CD8-positive, alpha-beta memory T cell (primary cell): ENCODE data around the gene SEPSECS. TPM values are rescaled to one million over a fixed set of nuclear protein-coding genes. Genes with fewer than 3 reads are reported as not detected.

Experiments
- CTCF ChIA-PET: fragments of 350-600 bp; sonication (Branson Sonifier 250); formaldehyde crosslinking; loops from one replicate; lab custom pipeline; 2021; ENCODE audit warnings: antibody characterized with exemption; lab: Charles Lee
- POLR2A ChIA-PET: fragments of 350-600 bp; sonication (Branson Sonifier 250); formaldehyde crosslinking; loops from one replicate; lab custom pipeline; 2021; ENCODE audit warnings: antibody characterized with exemption; lab: Charles Lee
- DNase-seq, 5 donors: peaks; one replicate each; pipeline versions ENCODE4 v3.0.0 to v3.0.0-alpha.2; 2020 to 2022; ENCODE audit warnings: mixed read lengths in 1 of 5
- H3K27ac ChIP-seq: one replicate; pipeline ENCODE4 v1.7.0; 2013; ENCODE audit warnings: low read depth, mild to moderate bottlenecking, low read length, moderate library complexity
- H3K27me3 ChIP-seq: 2 replicates; pipeline ENCODE4 v1.7.0; 2013; ENCODE audit warnings: low read length, mild to moderate bottlenecking; ENCODE audit not compliant: insufficient read depth, poor library complexity, severe bottlenecking
- H3K36me3 ChIP-seq: 2 replicates; pipeline ENCODE4 v1.7.0; 2013; ENCODE audit warnings: mild to moderate bottlenecking, low read length, moderate library complexity; ENCODE audit not compliant: insufficient read depth
- H3K4me1 ChIP-seq: 2 replicates; pipeline ENCODE4 v1.7.0; 2013; ENCODE audit warnings: mild to moderate bottlenecking, low read length, moderate library complexity; ENCODE audit not compliant: insufficient read depth
- H3K4me3 ChIP-seq: 2 replicates; pipeline ENCODE4 v1.7.0; 2013; ENCODE audit warnings: mild to moderate bottlenecking, low read length
- H3K9me3 ChIP-seq: 2 replicates; pipeline ENCODE4 v1.7.0; 2013; ENCODE audit warnings: mild to moderate bottlenecking, low read length
- H3K27ac Mint-ChIP-seq, 8 donors: one replicate each; pipeline ENCODE4 v1.8.0; 2020 to 2021; ENCODE audit warnings: mixed read lengths in 8 of 8, mild to moderate bottlenecking in 6 of 8, inconsistent platforms in 3 of 8, moderate library complexity in 3 of 8
- H3K27me3 Mint-ChIP-seq, 2 donors: one replicate each; pipeline ENCODE4 v1.8.0; 2020 to 2021; ENCODE audit warnings: mixed read lengths in 2 of 2, mild to moderate bottlenecking in 1 of 2, moderate library complexity in 1 of 2
- H3K36me3 Mint-ChIP-seq, 3 donors: one replicate each; pipeline ENCODE4 v1.8.0; 2020 to 2021; ENCODE audit warnings: mixed read lengths in 3 of 3, inconsistent platforms in 1 of 3, mild to moderate bottlenecking in 1 of 3
- H3K4me1 Mint-ChIP-seq, 3 donors: one replicate each; pipeline ENCODE4 v1.8.0; 2020 to 2021; ENCODE audit warnings: mixed read lengths in 3 of 3, inconsistent platforms in 1 of 3, mild to moderate bottlenecking in 1 of 3
- H3K4me3 Mint-ChIP-seq, 7 donors: one replicate each; pipeline ENCODE4 v1.8.0; 2020 to 2021; ENCODE audit warnings: mixed read lengths in 7 of 7, mild to moderate bottlenecking in 6 of 7, moderate library complexity in 4 of 7, inconsistent platforms in 2 of 7
- H3K9me3 Mint-ChIP-seq, 5 donors: one replicate each; pipeline ENCODE4 v1.8.0; 2020 to 2022; ENCODE audit warnings: mixed read lengths in 5 of 5, mild to moderate bottlenecking in 3 of 5, moderate library complexity in 2 of 5, inconsistent platforms in 1 of 5
- polyA plus RNA-seq: library from polyadenylated mRNA; unstranded; fragments of 300-500 nt; fragmentation: Illumina TruSeq; gene quantifications from one replicate; pipeline ENCODE4 v1.2.3, GENCODE V29; 2021
- total RNA-seq, 2 experiments: library from RNA; stranded (reverse); gene quantifications; one replicate each; pipeline ENCODE4 v1.2.3, GENCODE V29; 2021

Gene SEPSECS
- total and polyA plus RNA-seq, 3 experiments from 2014 or later: 3.1 to 10.0 (median 8.6) TPM

- no peak overlapping the region for H3K27ac ChIP-seq
- no peaks in the 10 kb centered on the region for H3K27me3 ChIP-seq
- H3K36me3 Mint-ChIP-seq: peaks cover 15 to 52% (median 20%) of the 10 kb centered on the region in 3 donors
- POLR2A ChIA-PET: no interaction called here
- no peak overlapping the region for H3K4me3 Mint-ChIP-seq
- DNase-seq: no peak
- no peaks in the 10 kb centered on the region for H3K36me3 ChIP-seq
- peaks cover 0 to 4% (median 0%) of the 10 kb centered on the region in 5 donors for H3K9me3 Mint-ChIP-seq
- CTCF ChIA-PET: interaction anchor here (0.9 kb wide), 1 partner anchor 65 kb away, joined by 3 read pairs; no protein-coding TSS in a partner anchor
- H3K27ac Mint-ChIP-seq: no peak overlapping the region
- peaks cover 13 to 14% (median 13%) of the 10 kb centered on the region in 3 donors for H3K4me1 Mint-ChIP-seq
- H3K9me3 ChIP-seq: no peaks in the 10 kb centered on the region
- H3K27me3 Mint-ChIP-seq: no peaks in the 10 kb centered on the region
- H3K4me3 ChIP-seq: no peak overlapping the region
- no peaks in the 10 kb centered on the region for H3K4me1 ChIP-seq
Observed at GRCh38 chr4:25131381-25131780, 28.9 kb downstream of the SEPSECS start.

- peaks cover 4 to 7% (median 6%) of the 10 kb centered on the region in 3 donors for H3K4me1 Mint-ChIP-seq
- no peak for DNase-seq
- H3K4me3 Mint-ChIP-seq: no peak overlapping the region
- Histone ChIP-seq H3K9me3 (no peaks in the 10 kb centered on the region), H3K27me3 (no peaks in the 10 kb centered on the region), H3K4me3 (no peak overlapping the region), H3K4me1 (no peaks in the 10 kb centered on the region), H3K36me3 (no peaks in the 10 kb centered on the region), H3K27ac (no peak overlapping the region)
- peaks cover 4 to 52% (median 20%) of the 10 kb centered on the region in 3 donors for H3K36me3 Mint-ChIP-seq
- POLR2A ChIA-PET: no interaction called here
- H3K27ac Mint-ChIP-seq: peak overlapping the region in 1 of 8 donors; percentile 45
- no peaks in the 10 kb centered on the region for H3K27me3 Mint-ChIP-seq
- peaks cover 0 to 3% (median 0%) of the 10 kb centered on the region in 5 donors for H3K9me3 Mint-ChIP-seq
- CTCF ChIA-PET: no interaction called here
Observed at GRCh38 chr4:25129917-25130316, 30.3 kb downstream of the SEPSECS start.

GRCh38 chr4:25128671-25129070 lies 31.6 kb downstream of the SEPSECS start:
- ChIA-PET POLR2A (no interaction called here), CTCF (no interaction called here)

GRCh38 chr4:25123236-25123635 lies 37.0 kb downstream of the SEPSECS start:
- CTCF ChIA-PET: no interaction called here
- no peak overlapping the region for H3K4me3 Mint-ChIP-seq

More at GRCh38 chr4:25128671-25129070, 31.6 kb downstream of the SEPSECS start:
- H3K4me3 ChIP-seq: no peak overlapping the region
- peaks cover 5% of the 10 kb centered on the region for H3K36me3 ChIP-seq
- no peak for DNase-seq
- H3K9me3 ChIP-seq: no peaks in the 10 kb centered on the region
- H3K9me3 Mint-ChIP-seq: no peaks in the 10 kb centered on the region
- H3K4me3 Mint-ChIP-seq: no peak overlapping the region
- peaks cover 0 to 58% (median 19%) of the 10 kb centered on the region in 3 donors for H3K36me3 Mint-ChIP-seq
- no peaks in the 10 kb centered on the region for H3K4me1 ChIP-seq
- H3K27me3 ChIP-seq: no peaks in the 10 kb centered on the region
- no peak overlapping the region for H3K27ac ChIP-seq
- H3K4me1 Mint-ChIP-seq: peaks cover 0 to 4% (median 3%) of the 10 kb centered on the region in 3 donors
- no peaks in the 10 kb centered on the region for H3K27me3 Mint-ChIP-seq
- H3K27ac Mint-ChIP-seq: no peak overlapping the region

GRCh38 chr4:25120146-25120940 lies 39.9 kb downstream of the SEPSECS start:
- no peak overlapping the region for H3K27ac ChIP-seq
- POLR2A ChIA-PET: no interaction called here
- DNase-seq: no peak
- Mint-ChIP-seq H3K27me3 (no peaks in the 10 kb centered on the region), H3K36me3 (peaks cover 3 to 40% (median 25%) of the 10 kb centered on the region in 3 donors), H3K4me1 (no peaks in the 10 kb centered on the region), H3K27ac (no peak overlapping the region), H3K4me3 (no peak overlapping the region), H3K9me3 (no peaks in the 10 kb centered on the region)
- CTCF ChIA-PET: no interaction called here
- no peaks in the 10 kb centered on the region for H3K9me3 ChIP-seq
- no peaks in the 10 kb centered on the region for H3K4me1 ChIP-seq
- H3K4me3 ChIP-seq: no peak overlapping the region
- peaks cover 12% of the 10 kb centered on the region for H3K36me3 ChIP-seq
- no peaks in the 10 kb centered on the region for H3K27me3 ChIP-seq

More at GRCh38 chr4:25123236-25123635, 37.0 kb downstream of the SEPSECS start:
- POLR2A ChIA-PET: no interaction called here
- no peak for DNase-seq
- Mint-ChIP-seq H3K27ac (no peak overlapping the region), H3K9me3 (no peaks in the 10 kb centered on the region), H3K36me3 (peaks cover 0 to 62% (median 23%) of the 10 kb centered on the region in 3 donors), H3K4me1 (peaks cover 0 to 2% (median 0%) of the 10 kb centered on the region in 3 donors), H3K27me3 (no peaks in the 10 kb centered on the region)
- no peak overlapping the region for H3K4me3 ChIP-seq
- H3K36me3 ChIP-seq: peaks cover 12% of the 10 kb centered on the region
- no peaks in the 10 kb centered on the region for H3K4me1 ChIP-seq
- H3K9me3 ChIP-seq: no peaks in the 10 kb centered on the region
- H3K27ac ChIP-seq: no peak overlapping the region
- no peaks in the 10 kb centered on the region for H3K27me3 ChIP-seq

- Mint-ChIP-seq H3K9me3 (no peaks in the 10 kb centered on the region), H3K27ac (no peak overlapping the region), H3K4me1 (no peaks in the 10 kb centered on the region), H3K4me3 (no peak overlapping the region), H3K36me3 (peaks cover 3 to 18% (median 17%) of the 10 kb centered on the region in 3 donors), H3K27me3 (peaks cover 0 to 1% of the 10 kb centered on the region in 2 donors)
- Histone ChIP-seq H3K27ac (no peak overlapping the region), H3K36me3 (peaks cover under 1% of the 10 kb centered on the region), H3K9me3 (no peaks in the 10 kb centered on the region), H3K27me3 (no peaks in the 10 kb centered on the region), H3K4me1 (no peaks in the 10 kb centered on the region), H3K4me3 (no peak overlapping the region)
- POLR2A ChIA-PET: no interaction called here
- no peak for DNase-seq
- CTCF ChIA-PET: no interaction called here
Observed at GRCh38 chr4:25117716-25118472, 42.4 kb downstream of the SEPSECS start.

GRCh38 chr4:25117274-25117673 lies 43.0 kb downstream of the SEPSECS start:
- no peaks in the 10 kb centered on the region for H3K4me1 ChIP-seq
- DNase-seq: no peak
- H3K27me3 Mint-ChIP-seq: peaks cover 0 to 1% of the 10 kb centered on the region in 2 donors
- no peaks in the 10 kb centered on the region for H3K9me3 Mint-ChIP-seq
- POLR2A ChIA-PET: no interaction called here
- CTCF ChIA-PET: no interaction called here
- no peak overlapping the region for H3K27ac Mint-ChIP-seq
- H3K36me3 Mint-ChIP-seq: peaks cover 3 to 15% (median 14%) of the 10 kb centered on the region in 3 donors
- no peaks in the 10 kb centered on the region for H3K9me3 ChIP-seq
- no peak overlapping the region for H3K27ac ChIP-seq
- no peak overlapping the region for H3K4me3 ChIP-seq
- H3K27me3 ChIP-seq: no peaks in the 10 kb centered on the region
- H3K36me3 ChIP-seq: no peaks in the 10 kb centered on the region
- H3K4me3 Mint-ChIP-seq: no peak overlapping the region
- no peaks in the 10 kb centered on the region for H3K4me1 Mint-ChIP-seq
